Measurements from ENCODE around the gene DHRS9.

The DHRS9 gene

GRCh38 chr2:169139145-169139544, 69.8 kb downstream of the DHRS9 start:
- no peak for ATAC-seq
- TF ChIP-seq CSRNP3 (CRISPR knock-in tag; IDR thresholded peaks at IDR 0.05) (no peak), ZFP30 (CRISPR knock-in tag; IDR thresholded peaks at IDR 0.05) (no peak), SNAI2 (CRISPR knock-in tag; IDR thresholded peaks at IDR 0.05) (no peak), CREB5 (CRISPR knock-in tag; IDR thresholded peaks at IDR 0.05; ENCODE audit: low read depth) (no peak), TOX (CRISPR knock-in tag; IDR thresholded peaks at IDR 0.05; ENCODE audit: borderline replicate concordance) (no peak), ZNF8 (CRISPR knock-in tag; IDR thresholded peaks at IDR 0.05) (no peak), PATZ1 (CRISPR knock-in tag; IDR thresholded peaks at IDR 0.05; ENCODE audit: borderline replicate concordance) (no peak), ZC3H10 (CRISPR knock-in tag; IDR thresholded peaks at IDR 0.05) (no peak), ZNF70 (CRISPR knock-in tag; IDR thresholded peaks at IDR 0.05) (no peak), GLIS3 (CRISPR knock-in tag; IDR thresholded peaks at IDR 0.05) (no peak), BACH2 (CRISPR knock-in tag; IDR thresholded peaks at IDR 0.05; ENCODE audit: borderline replicate concordance) (no peak), TSHZ2 (CRISPR knock-in tag; IDR thresholded peaks at IDR 0.05) (no peak)
- TF ChIP-seq, protein P1, sequence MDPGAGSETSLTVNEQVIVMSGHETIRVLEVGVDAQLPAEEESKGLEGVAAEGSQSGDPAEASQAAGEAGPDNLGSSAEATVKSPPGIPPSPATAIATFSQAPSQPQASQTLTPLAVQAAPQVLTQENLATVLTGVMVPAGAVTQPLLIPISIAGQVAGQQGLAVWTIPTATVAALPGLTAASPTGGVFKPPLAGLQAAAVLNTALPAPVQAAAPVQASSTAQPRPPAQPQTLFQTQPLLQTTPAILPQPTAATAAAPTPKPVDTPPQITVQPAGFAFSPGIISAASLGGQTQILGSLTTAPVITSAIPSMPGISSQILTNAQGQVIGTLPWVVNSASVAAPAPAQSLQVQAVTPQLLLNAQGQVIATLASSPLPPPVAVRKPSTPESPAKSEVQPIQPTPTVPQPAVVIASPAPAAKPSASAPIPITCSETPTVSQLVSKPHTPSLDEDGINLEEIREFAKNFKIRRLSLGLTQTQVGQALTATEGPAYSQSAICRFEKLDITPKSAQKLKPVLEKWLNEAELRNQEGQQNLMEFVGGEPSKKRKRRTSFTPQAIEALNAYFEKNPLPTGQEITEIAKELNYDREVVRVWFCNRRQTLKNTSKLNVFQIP (CRISPR knock-in tag; IDR thresholded peaks at IDR 0.05; ENCODE audit: borderline replicate concordance, low read depth), result no peak

GRCh38 chr2:169139993-169140767, 70.8 kb downstream of the DHRS9 start:
- no peak for ATAC-seq

More at GRCh38 chr2:169139993-169140767, 70.8 kb downstream of the DHRS9 start:
- no peak for TF ChIP-seq TSHZ2 (CRISPR knock-in tag; IDR thresholded peaks at IDR 0.05)
- TF ChIP-seq CREB5 (CRISPR knock-in tag; IDR thresholded peaks at IDR 0.05; ENCODE audit: low read depth), result no peak
- no peak for TF ChIP-seq ISL1 (CRISPR knock-in tag; IDR thresholded peaks at IDR 0.05)
- TF ChIP-seq BACH2 (CRISPR knock-in tag; IDR thresholded peaks at IDR 0.05; ENCODE audit: borderline replicate concordance), result no peak

All from SK-N-SH treated with all-trans-retinoic acid at 6 μM for 48 hours (cell line).